Measurements from ENCODE around the gene SCUBE1. TPM values are rescaled to one million over a fixed set of nuclear protein-coding genes. Genes with fewer than 3 reads are reported as not detected.

The SCUBE1 gene
- total RNA-seq, 4 donors from 2014 or later: 0.38 to 4.0 (median 2.1) TPM

DNA sequence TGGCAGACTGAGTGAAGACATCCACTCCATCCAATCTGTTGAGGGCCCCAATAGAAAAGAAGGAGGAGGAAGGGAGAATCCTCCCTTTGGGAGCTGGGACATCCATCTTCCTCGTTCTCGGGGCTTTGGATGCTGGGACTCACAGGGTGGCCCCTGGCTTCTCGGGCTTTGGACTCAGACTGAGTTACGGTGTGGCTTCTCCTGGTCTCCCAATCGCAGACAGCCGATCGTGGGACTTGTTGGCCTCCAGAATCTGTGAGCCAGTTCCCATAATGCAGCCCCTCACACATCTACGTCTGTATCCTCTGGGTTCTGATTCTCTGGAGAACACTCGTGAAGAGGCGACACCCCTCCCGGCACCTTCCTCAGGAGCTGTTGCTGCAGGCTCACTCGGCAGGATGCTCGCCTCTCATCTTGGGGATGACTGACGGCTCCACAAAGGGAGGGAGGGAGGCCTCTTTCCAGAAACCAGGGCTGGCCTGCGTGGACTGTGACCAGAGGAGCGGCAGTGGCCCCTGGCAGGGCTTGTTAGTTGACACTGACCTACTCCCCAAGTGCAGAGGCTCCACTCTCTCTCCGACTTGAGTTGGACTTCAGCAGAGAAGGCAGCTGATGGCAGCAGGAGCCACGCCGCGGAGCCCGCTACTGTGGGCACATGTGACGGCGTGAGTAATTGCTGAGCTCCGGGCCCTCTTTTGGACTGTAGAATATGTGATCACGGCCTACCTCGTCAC is 141.5 kb downstream of the SCUBE1 start:
- 86 to 88% methylated on average over 15 to 22 of the region's 26 CpGs for WGBS, 2 donors
- H3K4me1 ChIP-seq: no peaks in the 10 kb centered on the region
- H3K36me3 ChIP-seq: no peaks in the 10 kb centered on the region
- no peak overlapping the region for H3K4me3 ChIP-seq
- TF ChIP-seq POLR2A (IDR thresholded peaks at IDR 0.05): no peak
- TF ChIP-seq, protein P1, sequence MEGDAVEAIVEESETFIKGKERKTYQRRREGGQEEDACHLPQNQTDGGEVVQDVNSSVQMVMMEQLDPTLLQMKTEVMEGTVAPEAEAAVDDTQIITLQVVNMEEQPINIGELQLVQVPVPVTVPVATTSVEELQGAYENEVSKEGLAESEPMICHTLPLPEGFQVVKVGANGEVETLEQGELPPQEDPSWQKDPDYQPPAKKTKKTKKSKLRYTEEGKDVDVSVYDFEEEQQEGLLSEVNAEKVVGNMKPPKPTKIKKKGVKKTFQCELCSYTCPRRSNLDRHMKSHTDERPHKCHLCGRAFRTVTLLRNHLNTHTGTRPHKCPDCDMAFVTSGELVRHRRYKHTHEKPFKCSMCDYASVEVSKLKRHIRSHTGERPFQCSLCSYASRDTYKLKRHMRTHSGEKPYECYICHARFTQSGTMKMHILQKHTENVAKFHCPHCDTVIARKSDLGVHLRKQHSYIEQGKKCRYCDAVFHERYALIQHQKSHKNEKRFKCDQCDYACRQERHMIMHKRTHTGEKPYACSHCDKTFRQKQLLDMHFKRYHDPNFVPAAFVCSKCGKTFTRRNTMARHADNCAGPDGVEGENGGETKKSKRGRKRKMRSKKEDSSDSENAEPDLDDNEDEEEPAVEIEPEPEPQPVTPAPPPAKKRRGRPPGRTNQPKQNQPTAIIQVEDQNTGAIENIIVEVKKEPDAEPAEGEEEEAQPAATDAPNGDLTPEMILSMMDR (IDR thresholded peaks at IDR 0.05): no peak
- no peaks in the 10 kb centered on the region for H3K9me3 ChIP-seq
- H3K27me3 ChIP-seq: peaks cover 0 to 19% (median 0%) of the 10 kb centered on the region in 4 donors
- no peak for DNase-seq
- intact Hi-C loops (cut with DNase I): no loop called here
- no peak overlapping the region for H3K27ac ChIP-seq

DNA sequence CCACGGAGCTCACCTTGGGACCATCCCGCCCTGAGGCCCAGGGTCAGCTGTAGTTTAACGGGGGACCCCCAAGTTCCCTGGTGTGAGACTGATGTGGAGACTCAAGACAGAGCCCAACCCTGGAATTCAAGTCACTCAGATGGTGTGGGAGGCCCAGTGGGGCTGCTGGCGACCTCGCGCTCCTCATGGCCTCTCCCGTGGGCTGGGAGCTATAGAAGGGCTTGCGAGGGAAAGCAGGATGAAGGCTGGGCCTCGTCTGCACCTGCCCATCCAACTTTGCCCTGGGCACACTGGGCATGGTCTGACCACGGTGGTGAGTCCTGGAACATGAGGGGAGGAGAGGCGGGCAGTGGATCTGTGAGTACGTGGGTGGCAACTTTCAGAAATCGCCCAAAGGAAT is 142.6 kb downstream of the SCUBE1 start:
- TF ChIP-seq, protein P1 (IDR thresholded peaks at IDR 0.05): no peak
- TF ChIP-seq POLR2A (IDR thresholded peaks at IDR 0.05): no peak
- Histone ChIP-seq H3K36me3 (no peaks in the 10 kb centered on the region), H3K4me1 (no peaks in the 10 kb centered on the region), H3K9me3 (no peaks in the 10 kb centered on the region), H3K27me3 (peaks cover 0 to 21% (median 0%) of the 10 kb centered on the region in 4 donors), H3K27ac (no peak overlapping the region), H3K4me3 (no peak overlapping the region)
- no peak for DNase-seq
- intact Hi-C loops (cut with DNase I): no loop called here
- WGBS, 2 donors: 76 to 97% methylated on average over 4 to 7 of the region's 13 CpGs

GRCh38 chr22:43200031-43200430 is 143.1 kb downstream of the SCUBE1 start:
- no peaks in the 10 kb centered on the region for H3K4me1 ChIP-seq
- no peak overlapping the region for H3K4me3 ChIP-seq
- intact Hi-C loops (cut with DNase I): no loop called here
- peaks cover 0 to 25% (median 0%) of the 10 kb centered on the region in 4 donors for H3K27me3 ChIP-seq
- H3K27ac ChIP-seq: no peak overlapping the region
- no peak for TF ChIP-seq POLR2A (IDR thresholded peaks at IDR 0.05)
- TF ChIP-seq, protein P1 (IDR thresholded peaks at IDR 0.05): no peak
- DNase-seq: no peak
- WGBS, 2 donors: 92 to 98% methylated on average over 7 to 10 of the region's 17 CpGs
- H3K36me3 ChIP-seq: no peaks in the 10 kb centered on the region
- no peaks in the 10 kb centered on the region for H3K9me3 ChIP-seq

- WGBS, 2 donors: 76 to 100% methylated on average over 4 of the region's 11 CpGs
- TF ChIP-seq POLR2A (IDR thresholded peaks at IDR 0.05): no peak
- TF ChIP-seq, protein P1 (IDR thresholded peaks at IDR 0.05): no peak
- Histone ChIP-seq H3K4me1 (no peaks in the 10 kb centered on the region), H3K9me3 (no peaks in the 10 kb centered on the region), H3K36me3 (no peaks in the 10 kb centered on the region), H3K27ac (no peak overlapping the region), H3K27me3 (peaks cover 0 to 25% (median 0%) of the 10 kb centered on the region in 4 donors), H3K4me3 (no peak overlapping the region)
- intact Hi-C loops (cut with DNase I): loop anchor here (10.0 kb wide), 1 partner anchor 65 kb away; no protein-coding TSS in a partner anchor
- no peak for DNase-seq
Observed at GRCh38 chr22:43199541-43199940, 143.6 kb downstream of the SCUBE1 start.

DNA sequence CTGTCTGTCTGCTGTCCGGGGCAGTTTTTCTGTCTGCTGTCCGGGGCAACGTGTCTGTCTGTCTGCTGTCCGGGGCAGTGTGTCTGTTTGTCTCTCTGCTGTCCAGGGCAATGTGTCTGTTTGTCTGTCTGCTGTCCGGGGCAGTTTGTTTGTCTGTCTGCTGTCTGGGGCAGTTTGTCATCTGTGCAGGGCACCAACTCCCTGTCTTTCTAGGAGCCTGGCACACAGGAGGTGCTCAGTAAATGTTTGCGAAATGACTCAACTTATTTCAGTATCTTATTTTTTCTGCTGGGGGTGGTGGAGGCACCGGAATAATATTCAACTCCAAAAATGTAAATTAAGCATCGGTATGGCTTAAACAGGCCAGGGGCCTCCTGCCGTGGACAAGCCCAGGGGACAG is 144.2 kb downstream of the SCUBE1 start:
- H3K9me3 ChIP-seq: no peaks in the 10 kb centered on the region
- TF ChIP-seq POLR2A (IDR thresholded peaks at IDR 0.05): no peak
- TF ChIP-seq, protein P1 (IDR thresholded peaks at IDR 0.05): no peak
- 72 to 75% methylated on average over 5 to 8 of the region's 9 CpGs for WGBS, 2 donors
- H3K4me3 ChIP-seq: no peak overlapping the region
- no peak overlapping the region for H3K27ac ChIP-seq
- no peaks in the 10 kb centered on the region for H3K36me3 ChIP-seq
- DNase-seq: no peak
- H3K4me1 ChIP-seq: no peaks in the 10 kb centered on the region
- peaks cover 0 to 25% (median 0%) of the 10 kb centered on the region in 4 donors for H3K27me3 ChIP-seq
- intact Hi-C loops (cut with DNase I): loop anchor here (10.0 kb wide), 1 partner anchor 64 kb away; no protein-coding TSS in a partner anchor

Measured in esophagus squamous epithelium (tissue), 5 donors.